ENCODE data around the gene TRIM62. TPM values are rescaled to one million over a fixed set of nuclear protein-coding genes. Genes with fewer than 3 reads are reported as not detected.

Gene TRIM62
- total and polyA plus RNA-seq, 4 donors: 0.60 to 1.3 (median 1.1) TPM

DNA sequence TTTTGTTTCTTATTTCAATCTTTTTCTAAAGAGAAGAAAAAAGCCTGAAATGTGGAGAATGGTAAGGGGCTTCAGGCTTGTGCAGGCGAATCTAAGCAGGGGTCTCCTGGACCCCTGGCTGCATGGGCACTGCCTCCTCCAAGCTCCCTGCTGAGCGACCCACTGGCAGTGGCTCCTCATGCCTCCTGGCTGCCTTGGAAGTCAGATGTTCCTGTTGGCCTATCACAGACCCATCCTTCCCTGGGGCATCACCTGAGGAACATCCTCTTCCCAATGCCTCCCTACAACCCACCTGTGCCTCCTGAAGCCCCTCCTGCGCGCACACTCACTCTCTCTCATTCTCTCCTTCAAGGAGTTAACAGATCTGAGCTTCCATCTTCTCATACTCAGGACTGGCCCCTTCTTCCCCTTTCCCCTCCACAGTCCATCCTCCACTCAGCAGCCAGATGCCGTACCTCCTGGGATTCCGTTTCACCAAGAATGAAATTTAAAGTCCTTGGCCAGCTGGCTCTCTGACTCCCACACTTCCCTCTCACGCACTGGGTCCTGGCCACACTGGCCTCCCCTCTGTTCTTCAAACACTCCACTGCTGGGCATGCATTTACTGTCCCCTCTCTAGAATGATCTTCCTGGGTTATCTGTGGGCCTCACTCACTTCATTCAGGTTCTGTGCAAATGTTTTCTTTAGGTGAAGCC, 59.2 kb downstream of the TRIM62 start:
- TF ChIP-seq, protein P1, sequence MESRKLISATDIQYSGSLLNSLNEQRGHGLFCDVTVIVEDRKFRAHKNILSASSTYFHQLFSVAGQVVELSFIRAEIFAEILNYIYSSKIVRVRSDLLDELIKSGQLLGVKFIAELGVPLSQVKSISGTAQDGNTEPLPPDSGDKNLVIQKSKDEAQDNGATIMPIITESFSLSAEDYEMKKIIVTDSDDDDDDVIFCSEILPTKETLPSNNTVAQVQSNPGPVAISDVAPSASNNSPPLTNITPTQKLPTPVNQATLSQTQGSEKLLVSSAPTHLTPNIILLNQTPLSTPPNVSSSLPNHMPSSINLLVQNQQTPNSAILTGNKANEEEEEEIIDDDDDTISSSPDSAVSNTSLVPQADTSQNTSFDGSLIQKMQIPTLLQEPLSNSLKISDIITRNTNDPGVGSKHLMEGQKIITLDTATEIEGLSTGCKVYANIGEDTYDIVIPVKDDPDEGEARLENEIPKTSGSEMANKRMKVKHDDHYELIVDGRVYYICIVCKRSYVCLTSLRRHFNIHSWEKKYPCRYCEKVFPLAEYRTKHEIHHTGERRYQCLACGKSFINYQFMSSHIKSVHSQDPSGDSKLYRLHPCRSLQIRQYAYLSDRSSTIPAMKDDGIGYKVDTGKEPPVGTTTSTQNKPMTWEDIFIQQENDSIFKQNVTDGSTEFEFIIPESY (IDR thresholded peaks at IDR 0.05): no peak
- no peak for TF ChIP-seq FOXA1 (IDR thresholded peaks at IDR 0.05)
- TF ChIP-seq, protein P2, sequence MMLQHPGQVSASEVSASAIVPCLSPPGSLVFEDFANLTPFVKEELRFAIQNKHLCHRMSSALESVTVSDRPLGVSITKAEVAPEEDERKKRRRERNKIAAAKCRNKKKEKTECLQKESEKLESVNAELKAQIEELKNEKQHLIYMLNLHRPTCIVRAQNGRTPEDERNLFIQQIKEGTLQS (IDR thresholded peaks at IDR 0.05): no peak
- no peak for TF ChIP-seq YY1 (IDR thresholded peaks at IDR 0.05)
- TF ChIP-seq, protein P3, sequence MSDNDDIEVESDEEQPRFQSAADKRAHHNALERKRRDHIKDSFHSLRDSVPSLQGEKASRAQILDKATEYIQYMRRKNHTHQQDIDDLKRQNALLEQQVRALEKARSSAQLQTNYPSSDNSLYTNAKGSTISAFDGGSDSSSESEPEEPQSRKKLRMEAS (IDR thresholded peaks at IDR 0.05): no peak
- no peak for TF ChIP-seq EGR1 (IDR thresholded peaks at IDR 0.05; ENCODE audit: low read depth in 2 of 2)
- no peak for TF ChIP-seq TAF1 (conservative IDR thresholded peaks at IDR 0.05)
- TF ChIP-seq NR2F2 (IDR thresholded peaks at IDR 0.05): no peak
- no peak for TF ChIP-seq HNF4G (IDR thresholded peaks at IDR 0.05)
- TF ChIP-seq RXRA (IDR thresholded peaks at IDR 0.05): no peak
- TF ChIP-seq GABPA (IDR thresholded peaks at IDR 0.05 in 1 of 2, conservative IDR thresholded peaks at IDR 0.05 in 1 of 2): no peak
- TF ChIP-seq HNF4A (conservative IDR thresholded peaks at IDR 0.05): no peak
- peak; percentile 21 for DNase-seq (ENCODE audit: low spot score)
- Histone ChIP-seq H3K9ac (ENCODE audit: low read depth in 1 of 2, low read length in 2 of 2) (no peak overlapping the region), H3K27ac (ENCODE audit: low read depth in 1 of 2, low read length in 2 of 2) (no peak overlapping the region), H3K9me3 (ENCODE audit: control insufficient read depth in 4 of 4, low read length in 3 of 4) (no peaks in the 10 kb centered on the region), H3K36me3 (ENCODE audit: control insufficient read depth in 4 of 4, insufficient read depth in 3 of 4, low read depth in 1 of 4, low read length in 3 of 4) (no peaks in the 10 kb centered on the region), H3K27me3 (ENCODE audit: control insufficient read depth in 4 of 4, insufficient read depth in 4 of 4, low read length in 3 of 4) (no peaks in the 10 kb centered on the region), H3K4me3 (ENCODE audit: low read depth in 1 of 3, low read length in 3 of 3) (no peak overlapping the region), H3K4me1 (ENCODE audit: control insufficient read depth in 4 of 4, insufficient read depth in 4 of 4, low read length in 3 of 4) (peaks cover 2 to 10% (median 8%) of the 10 kb centered on the region in 4 donors)
- 81% methylated on average over 7 of the region's 7 CpGs for WGBS

DNA sequence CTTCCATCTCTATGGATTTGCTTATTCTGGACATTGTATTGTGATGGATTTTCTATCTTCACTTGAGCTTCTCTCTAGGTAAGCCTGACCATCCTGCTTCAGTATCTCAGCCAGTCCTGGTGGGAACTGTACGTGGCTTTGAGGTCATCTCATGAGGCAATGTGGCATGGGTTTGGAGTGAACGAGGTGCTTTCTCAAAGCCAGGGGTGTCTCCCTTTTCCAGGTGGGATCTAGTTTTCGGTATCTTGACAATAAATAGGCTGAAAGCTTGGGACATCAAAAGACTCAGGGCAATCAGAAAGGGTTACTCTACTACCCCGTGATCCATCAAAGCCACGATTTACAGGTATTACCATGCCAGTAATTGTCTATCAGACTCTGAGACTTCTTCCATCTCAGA, 60.1 kb downstream of the TRIM62 start:
- Histone ChIP-seq H3K9me3 (ENCODE audit: control insufficient read depth in 4 of 4, low read length in 3 of 4) (no peaks in the 10 kb centered on the region), H3K27me3 (ENCODE audit: control insufficient read depth in 4 of 4, insufficient read depth in 4 of 4, low read length in 3 of 4) (no peaks in the 10 kb centered on the region), H3K9ac (ENCODE audit: low read depth in 1 of 2, low read length in 2 of 2) (no peak overlapping the region), H3K27ac (ENCODE audit: low read depth in 1 of 2, low read length in 2 of 2) (no peak overlapping the region), H3K4me1 (ENCODE audit: control insufficient read depth in 4 of 4, insufficient read depth in 4 of 4, low read length in 3 of 4) (peaks cover 2 to 9% (median 8%) of the 10 kb centered on the region in 4 donors), H3K36me3 (ENCODE audit: control insufficient read depth in 4 of 4, insufficient read depth in 3 of 4, low read depth in 1 of 4, low read length in 3 of 4) (no peaks in the 10 kb centered on the region), H3K4me3 (ENCODE audit: low read depth in 1 of 3, low read length in 3 of 3) (no peak overlapping the region)
- peak; percentile 2 for DNase-seq (ENCODE audit: low spot score)
- WGBS: 86% methylated on average over 5 of the region's 5 CpGs
- TF ChIP-seq HNF4A (conservative IDR thresholded peaks at IDR 0.05): no peak
- no peak for TF ChIP-seq GABPA (IDR thresholded peaks at IDR 0.05 in 1 of 2, conservative IDR thresholded peaks at IDR 0.05 in 1 of 2)
- TF ChIP-seq, protein P4, sequence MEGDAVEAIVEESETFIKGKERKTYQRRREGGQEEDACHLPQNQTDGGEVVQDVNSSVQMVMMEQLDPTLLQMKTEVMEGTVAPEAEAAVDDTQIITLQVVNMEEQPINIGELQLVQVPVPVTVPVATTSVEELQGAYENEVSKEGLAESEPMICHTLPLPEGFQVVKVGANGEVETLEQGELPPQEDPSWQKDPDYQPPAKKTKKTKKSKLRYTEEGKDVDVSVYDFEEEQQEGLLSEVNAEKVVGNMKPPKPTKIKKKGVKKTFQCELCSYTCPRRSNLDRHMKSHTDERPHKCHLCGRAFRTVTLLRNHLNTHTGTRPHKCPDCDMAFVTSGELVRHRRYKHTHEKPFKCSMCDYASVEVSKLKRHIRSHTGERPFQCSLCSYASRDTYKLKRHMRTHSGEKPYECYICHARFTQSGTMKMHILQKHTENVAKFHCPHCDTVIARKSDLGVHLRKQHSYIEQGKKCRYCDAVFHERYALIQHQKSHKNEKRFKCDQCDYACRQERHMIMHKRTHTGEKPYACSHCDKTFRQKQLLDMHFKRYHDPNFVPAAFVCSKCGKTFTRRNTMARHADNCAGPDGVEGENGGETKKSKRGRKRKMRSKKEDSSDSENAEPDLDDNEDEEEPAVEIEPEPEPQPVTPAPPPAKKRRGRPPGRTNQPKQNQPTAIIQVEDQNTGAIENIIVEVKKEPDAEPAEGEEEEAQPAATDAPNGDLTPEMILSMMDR (IDR thresholded peaks at IDR 0.05; ENCODE audit: low read depth, low read length, missing input control): no peak
- no peak for TF ChIP-seq JUND (IDR thresholded peaks at IDR 0.05)
- no peak for TF ChIP-seq TAF1 (conservative IDR thresholded peaks at IDR 0.05)
- no peak for TF ChIP-seq SP1 (IDR thresholded peaks at IDR 0.05)
- no peak for TF ChIP-seq EGR1 (IDR thresholded peaks at IDR 0.05; ENCODE audit: low read depth in 2 of 2)
- no peak for TF ChIP-seq HNF4G (IDR thresholded peaks at IDR 0.05)
- TF ChIP-seq, protein P5, sequence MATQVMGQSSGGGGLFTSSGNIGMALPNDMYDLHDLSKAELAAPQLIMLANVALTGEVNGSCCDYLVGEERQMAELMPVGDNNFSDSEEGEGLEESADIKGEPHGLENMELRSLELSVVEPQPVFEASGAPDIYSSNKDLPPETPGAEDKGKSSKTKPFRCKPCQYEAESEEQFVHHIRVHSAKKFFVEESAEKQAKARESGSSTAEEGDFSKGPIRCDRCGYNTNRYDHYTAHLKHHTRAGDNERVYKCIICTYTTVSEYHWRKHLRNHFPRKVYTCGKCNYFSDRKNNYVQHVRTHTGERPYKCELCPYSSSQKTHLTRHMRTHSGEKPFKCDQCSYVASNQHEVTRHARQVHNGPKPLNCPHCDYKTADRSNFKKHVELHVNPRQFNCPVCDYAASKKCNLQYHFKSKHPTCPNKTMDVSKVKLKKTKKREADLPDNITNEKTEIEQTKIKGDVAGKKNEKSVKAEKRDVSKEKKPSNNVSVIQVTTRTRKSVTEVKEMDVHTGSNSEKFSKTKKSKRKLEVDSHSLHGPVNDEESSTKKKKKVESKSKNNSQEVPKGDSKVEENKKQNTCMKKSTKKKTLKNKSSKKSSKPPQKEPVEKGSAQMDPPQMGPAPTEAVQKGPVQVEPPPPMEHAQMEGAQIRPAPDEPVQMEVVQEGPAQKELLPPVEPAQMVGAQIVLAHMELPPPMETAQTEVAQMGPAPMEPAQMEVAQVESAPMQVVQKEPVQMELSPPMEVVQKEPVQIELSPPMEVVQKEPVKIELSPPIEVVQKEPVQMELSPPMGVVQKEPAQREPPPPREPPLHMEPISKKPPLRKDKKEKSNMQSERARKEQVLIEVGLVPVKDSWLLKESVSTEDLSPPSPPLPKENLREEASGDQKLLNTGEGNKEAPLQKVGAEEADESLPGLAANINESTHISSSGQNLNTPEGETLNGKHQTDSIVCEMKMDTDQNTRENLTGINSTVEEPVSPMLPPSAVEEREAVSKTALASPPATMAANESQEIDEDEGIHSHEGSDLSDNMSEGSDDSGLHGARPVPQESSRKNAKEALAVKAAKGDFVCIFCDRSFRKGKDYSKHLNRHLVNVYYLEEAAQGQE (IDR thresholded peaks at IDR 0.05): no peak
- no peak for TF ChIP-seq FOXA2 (IDR thresholded peaks at IDR 0.05)
- no peak for TF ChIP-seq FOXA1 (IDR thresholded peaks at IDR 0.05)
- TF ChIP-seq, protein P2 (IDR thresholded peaks at IDR 0.05): no peak
- no peak for TF ChIP-seq RXRA (IDR thresholded peaks at IDR 0.05)
- TF ChIP-seq, protein P3 (IDR thresholded peaks at IDR 0.05): no peak
- TF ChIP-seq, protein P1 (IDR thresholded peaks at IDR 0.05): no peak
- TF ChIP-seq YY1 (IDR thresholded peaks at IDR 0.05): no peak
- no peak for TF ChIP-seq NR2F2 (IDR thresholded peaks at IDR 0.05)
- no peak for TF ChIP-seq RAD21 (IDR thresholded peaks at IDR 0.05)
